Activated CD8-positive, alpha-beta memory T cell treated with anti-CD3 and anti-CD28 coated beads for 24 hours (primary cell): ENCODE measurements around the gene RPL18A.

Experiments
- DNase-seq: peaks from one replicate; pipeline ENCODE4 v3.0.0-alpha.2; 2020

RPL18A gene

GRCh38 chr19:17910791-17911360 lies 51.2 kb downstream of the RPL18A start:
- DNase-seq = no peak
